Stomach (tissue), 4 donors: ENCODE data around the gene SPHK1.

Experiments
- CTCF ChIP-seq, 7 experiments: fragments of 450-650 bp in 4 of 7; fragments of 200-600 bp in 3 of 7; sonication (generic) in 3 of 7; IDR thresholded peaks; one replicate each; pipeline ENCODE4 v1.5.1; 2016 to 2019; ENCODE audit warnings: antibody characterized with exemption in 7 of 7, control low read depth in 2 of 7, mild to moderate bottlenecking in 1 of 7
- POLR2A ChIP-seq, 4 donors: fragments of 450-650 bp; IDR thresholded peaks; one replicate each; pipeline ENCODE4 v1.6.1; 2016; ENCODE audit warnings: antibody characterized with exemption in 4 of 4, control low read depth in 2 of 4, mild to moderate bottlenecking in 1 of 4, moderate library complexity in 1 of 4

GRCh38 chr17:76398523-76399174 lies 14.2 kb downstream of the SPHK1 start:
- TF ChIP-seq CTCF (IDR thresholded peaks at IDR 0.05) (peak in 1 of 7 experiments; percentile 4), POLR2A (IDR thresholded peaks at IDR 0.05) (no peak)
